Measurements from ENCODE around the gene CEP43.

DNA sequence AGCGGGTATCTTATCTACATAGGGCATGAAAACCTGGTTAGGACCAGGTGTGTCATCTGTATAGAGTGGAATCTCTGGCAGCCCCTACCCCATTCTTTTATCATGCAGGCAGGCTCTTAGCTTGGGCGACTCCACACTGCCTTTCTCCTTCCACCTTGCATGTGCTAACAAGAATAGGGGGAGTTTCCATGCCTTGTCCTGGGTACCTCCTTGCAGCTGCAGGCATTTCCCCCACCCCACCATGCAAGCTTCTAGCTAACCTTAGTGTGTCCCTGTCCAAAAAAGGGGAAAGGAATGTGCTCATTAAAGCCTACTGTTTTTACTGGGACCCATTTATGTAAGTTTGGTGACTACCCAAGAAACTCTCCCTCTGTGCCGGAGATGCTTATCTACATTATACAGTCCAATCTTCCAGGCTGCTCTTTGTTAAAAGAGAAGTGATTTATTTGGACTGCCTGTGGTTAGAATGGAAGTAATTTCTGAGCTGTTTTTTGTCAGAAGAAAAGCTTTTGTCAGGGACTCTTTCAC is 10.5 kb upstream of the CEP43 start:
- TF ChIP-seq POLR2A (IDR thresholded peaks at IDR 0.05; ENCODE audit: low read length) (no peak), NFE2L2 (conservative IDR thresholded peaks at IDR 0.05; ENCODE audit: low read length) (no peak), SMC3 (IDR thresholded peaks at IDR 0.05) (no peak), EP300 (IDR thresholded peaks at IDR 0.05) (no peak), SREBF2 (IDR thresholded peaks at IDR 0.05) (no peak), JUN (IDR thresholded peaks at IDR 0.05) (no peak), RAD21 (conservative IDR thresholded peaks at IDR 0.05 in 1 of 2, IDR thresholded peaks at IDR 0.05 in 1 of 2) (no peak), MYC (IDR thresholded peaks at IDR 0.05; ENCODE audit: borderline replicate concordance, low read length) (no peak)
- TF ChIP-seq, protein P1, sequence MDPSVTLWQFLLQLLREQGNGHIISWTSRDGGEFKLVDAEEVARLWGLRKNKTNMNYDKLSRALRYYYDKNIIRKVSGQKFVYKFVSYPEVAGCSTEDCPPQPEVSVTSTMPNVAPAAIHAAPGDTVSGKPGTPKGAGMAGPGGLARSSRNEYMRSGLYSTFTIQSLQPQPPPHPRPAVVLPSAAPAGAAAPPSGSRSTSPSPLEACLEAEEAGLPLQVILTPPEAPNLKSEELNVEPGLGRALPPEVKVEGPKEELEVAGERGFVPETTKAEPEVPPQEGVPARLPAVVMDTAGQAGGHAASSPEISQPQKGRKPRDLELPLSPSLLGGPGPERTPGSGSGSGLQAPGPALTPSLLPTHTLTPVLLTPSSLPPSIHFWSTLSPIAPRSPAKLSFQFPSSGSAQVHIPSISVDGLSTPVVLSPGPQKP (IDR thresholded peaks at IDR 0.05; ENCODE audit: low read depth, low read length), result no peak
- TF ChIP-seq, protein P2, sequence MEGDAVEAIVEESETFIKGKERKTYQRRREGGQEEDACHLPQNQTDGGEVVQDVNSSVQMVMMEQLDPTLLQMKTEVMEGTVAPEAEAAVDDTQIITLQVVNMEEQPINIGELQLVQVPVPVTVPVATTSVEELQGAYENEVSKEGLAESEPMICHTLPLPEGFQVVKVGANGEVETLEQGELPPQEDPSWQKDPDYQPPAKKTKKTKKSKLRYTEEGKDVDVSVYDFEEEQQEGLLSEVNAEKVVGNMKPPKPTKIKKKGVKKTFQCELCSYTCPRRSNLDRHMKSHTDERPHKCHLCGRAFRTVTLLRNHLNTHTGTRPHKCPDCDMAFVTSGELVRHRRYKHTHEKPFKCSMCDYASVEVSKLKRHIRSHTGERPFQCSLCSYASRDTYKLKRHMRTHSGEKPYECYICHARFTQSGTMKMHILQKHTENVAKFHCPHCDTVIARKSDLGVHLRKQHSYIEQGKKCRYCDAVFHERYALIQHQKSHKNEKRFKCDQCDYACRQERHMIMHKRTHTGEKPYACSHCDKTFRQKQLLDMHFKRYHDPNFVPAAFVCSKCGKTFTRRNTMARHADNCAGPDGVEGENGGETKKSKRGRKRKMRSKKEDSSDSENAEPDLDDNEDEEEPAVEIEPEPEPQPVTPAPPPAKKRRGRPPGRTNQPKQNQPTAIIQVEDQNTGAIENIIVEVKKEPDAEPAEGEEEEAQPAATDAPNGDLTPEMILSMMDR (IDR thresholded peaks at IDR 0.05), result no peak
- TF ChIP-seq, protein P3, sequence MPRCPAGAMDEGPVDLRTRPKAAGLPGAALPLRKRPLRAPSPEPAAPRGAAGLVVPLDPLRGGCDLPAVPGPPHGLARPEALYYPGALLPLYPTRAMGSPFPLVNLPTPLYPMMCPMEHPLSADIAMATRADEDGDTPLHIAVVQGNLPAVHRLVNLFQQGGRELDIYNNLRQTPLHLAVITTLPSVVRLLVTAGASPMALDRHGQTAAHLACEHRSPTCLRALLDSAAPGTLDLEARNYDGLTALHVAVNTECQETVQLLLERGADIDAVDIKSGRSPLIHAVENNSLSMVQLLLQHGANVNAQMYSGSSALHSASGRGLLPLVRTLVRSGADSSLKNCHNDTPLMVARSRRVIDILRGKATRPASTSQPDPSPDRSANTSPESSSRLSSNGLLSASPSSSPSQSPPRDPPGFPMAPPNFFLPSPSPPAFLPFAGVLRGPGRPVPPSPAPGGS (IDR thresholded peaks at IDR 0.05), result no peak

All from A549 (cell line).